ENCODE measurements around the gene PTS. TPM values are rescaled to one million over a fixed set of nuclear protein-coding genes. Genes with fewer than 3 reads are reported as not detected.

The PTS gene
- polyA plus RNA-seq, 3 donors, result 11.8 to 25.0 (median 14.0) TPM

DNA sequence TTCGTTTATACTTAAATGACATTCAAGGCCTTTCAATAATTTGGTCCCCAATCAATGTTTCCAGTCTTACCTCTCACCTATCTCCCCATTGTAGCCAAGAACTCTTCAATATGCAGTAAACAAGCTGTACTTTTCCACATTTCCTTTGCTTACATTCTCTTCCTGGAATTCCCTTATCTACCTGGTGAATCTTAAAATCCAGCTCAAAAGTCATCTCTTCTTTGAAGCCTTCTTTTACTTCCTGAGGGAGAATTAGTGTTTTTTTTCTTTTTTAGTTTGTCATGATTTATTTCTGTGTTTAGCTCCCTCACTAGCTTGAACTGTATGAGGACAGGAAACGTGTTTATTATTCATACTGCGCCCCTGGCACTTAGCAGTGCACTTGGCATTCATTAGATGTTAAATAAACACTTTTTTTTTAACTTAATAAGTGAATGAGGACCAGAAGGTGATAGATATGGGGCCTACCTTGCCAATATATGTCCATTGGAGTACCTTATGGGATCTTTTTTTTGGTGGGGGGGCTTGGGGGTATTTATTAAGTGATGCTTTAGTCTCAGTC, 4.9 kb upstream of the PTS start:
- Histone ChIP-seq H3K4me1 (ENCODE audit: control insufficient read depth in 1 of 2, insufficient read depth in 2 of 2, low read length in 2 of 2) (peaks cover 5 to 6% of the 10 kb centered on the region in 2 donors), H3K36me3 (replicated peaks in 1 of 2; ENCODE audit: control insufficient read depth in 1 of 2, insufficient read depth in 2 of 2, low read length in 2 of 2) (no peaks in the 10 kb centered on the region), H3K4me3 (replicated peaks in 1 of 3; ENCODE audit: low read depth in 2 of 3, low read length in 3 of 3) (no peak overlapping the region), H3K9ac (ENCODE audit: insufficient read depth, low read length, poor library complexity, severe bottlenecking) (no peak overlapping the region), H3K27ac (ENCODE audit: low read depth in 1 of 2, low read length in 2 of 2) (no peak overlapping the region), H3K79me2 (ENCODE audit: insufficient read depth, low read length) (peaks cover under 1% of the 10 kb centered on the region), H3K4me2 (replicated peaks; ENCODE audit: extremely low read depth, low read length, poor library complexity, severe bottlenecking) (no peak overlapping the region), H4K20me1 (ENCODE audit: insufficient read depth, low read length) (no peaks in the 10 kb centered on the region), H2AFZ (ENCODE audit: insufficient read depth, low read depth, low read length, poor library complexity, severe bottlenecking) (no peak overlapping the region), H3K9me3 (replicated peaks in 1 of 2; ENCODE audit: control insufficient read depth in 1 of 2, insufficient read depth in 1 of 2, low read length in 2 of 2) (no peaks in the 10 kb centered on the region), H3K27me3 (ENCODE audit: control insufficient read depth in 2 of 2, insufficient read depth in 2 of 2, low read length in 2 of 2) (no peaks in the 10 kb centered on the region)
- intact Hi-C loops (cut with micrococcal nuclease), result loop anchor here in 1 of 2 donors (5.0 to 10.0 kb wide), 2 partner anchors 47 to 336 kb away; partner anchors contain the start of gene BCO2
- Mint-ChIP-seq H3K9me3 (no peaks in the 10 kb centered on the region), H3K4me1 (peaks cover 15% of the 10 kb centered on the region), H3K36me3 (peaks cover 0 to 1% of the 10 kb centered on the region in 2 donors), H3K27ac (no peak overlapping the region), H3K27me3 (ENCODE audit: low read depth in 3 of 3) (peaks cover 0 to 2% (median 0%) of the 10 kb centered on the region in 3 donors), H3K4me3 (no peak overlapping the region)
- TF ChIP-seq, protein P1, sequence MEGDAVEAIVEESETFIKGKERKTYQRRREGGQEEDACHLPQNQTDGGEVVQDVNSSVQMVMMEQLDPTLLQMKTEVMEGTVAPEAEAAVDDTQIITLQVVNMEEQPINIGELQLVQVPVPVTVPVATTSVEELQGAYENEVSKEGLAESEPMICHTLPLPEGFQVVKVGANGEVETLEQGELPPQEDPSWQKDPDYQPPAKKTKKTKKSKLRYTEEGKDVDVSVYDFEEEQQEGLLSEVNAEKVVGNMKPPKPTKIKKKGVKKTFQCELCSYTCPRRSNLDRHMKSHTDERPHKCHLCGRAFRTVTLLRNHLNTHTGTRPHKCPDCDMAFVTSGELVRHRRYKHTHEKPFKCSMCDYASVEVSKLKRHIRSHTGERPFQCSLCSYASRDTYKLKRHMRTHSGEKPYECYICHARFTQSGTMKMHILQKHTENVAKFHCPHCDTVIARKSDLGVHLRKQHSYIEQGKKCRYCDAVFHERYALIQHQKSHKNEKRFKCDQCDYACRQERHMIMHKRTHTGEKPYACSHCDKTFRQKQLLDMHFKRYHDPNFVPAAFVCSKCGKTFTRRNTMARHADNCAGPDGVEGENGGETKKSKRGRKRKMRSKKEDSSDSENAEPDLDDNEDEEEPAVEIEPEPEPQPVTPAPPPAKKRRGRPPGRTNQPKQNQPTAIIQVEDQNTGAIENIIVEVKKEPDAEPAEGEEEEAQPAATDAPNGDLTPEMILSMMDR (IDR thresholded peaks at IDR 0.05), result no peak
- no peak for DNase-seq
- WGBS (ENCODE audit: insufficient coverage), result no CpG with 5 or more reads among the region's 3 CpGs

DNA sequence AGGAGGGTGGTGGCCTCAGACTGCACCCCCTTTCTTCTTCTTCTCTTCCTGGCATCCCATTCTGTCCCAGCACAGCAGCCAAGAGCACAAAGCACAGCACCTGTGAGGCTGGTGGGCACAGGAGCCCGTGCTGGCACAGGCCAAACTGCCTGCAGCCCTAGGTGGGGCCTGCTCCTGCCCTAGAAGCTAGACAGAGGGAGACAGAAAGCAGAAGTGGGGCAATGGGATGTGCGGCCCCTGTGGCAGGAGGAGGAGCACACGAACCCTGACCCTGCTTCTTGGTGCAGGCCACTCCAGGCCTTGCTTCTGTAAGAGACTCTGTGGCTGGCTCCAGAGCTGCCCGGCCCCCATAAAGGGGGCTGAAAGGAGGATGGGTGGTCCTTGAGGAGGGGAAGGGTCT, 3.9 kb upstream of the PTS start:
- H3K79me2 ChIP-seq (ENCODE audit: insufficient read depth, low read length), result peaks cover 10% of the 10 kb centered on the region
- Mint-ChIP-seq H3K27me3 (ENCODE audit: low read depth in 3 of 3) (peaks cover 0 to 2% (median 0%) of the 10 kb centered on the region in 3 donors), H3K36me3 (peaks cover 0 to 1% of the 10 kb centered on the region in 2 donors), H3K9me3 (peaks cover 0 to 2% (median 0%) of the 10 kb centered on the region in 7 donors), H3K4me1 (peaks cover 19% of the 10 kb centered on the region), H3K4me3 (no peak overlapping the region), H3K27ac (peak overlapping the region in 2 of 7 donors; percentile 47 to 61)
- H3K9ac ChIP-seq (ENCODE audit: insufficient read depth, low read length, poor library complexity, severe bottlenecking), result no peak overlapping the region
- no peak overlapping the region for H3K4me3 ChIP-seq (replicated peaks in 1 of 3; ENCODE audit: low read depth in 2 of 3, low read length in 3 of 3)
- peaks cover 11 to 13% of the 10 kb centered on the region in 2 donors for H3K4me1 ChIP-seq (ENCODE audit: control insufficient read depth in 1 of 2, insufficient read depth in 2 of 2, low read length in 2 of 2)
- no peak overlapping the region for H3K27ac ChIP-seq (ENCODE audit: low read depth in 1 of 2, low read length in 2 of 2)
- H3K4me2 ChIP-seq (replicated peaks; ENCODE audit: extremely low read depth, low read length, poor library complexity, severe bottlenecking), result no peak overlapping the region
- H4K20me1 ChIP-seq (ENCODE audit: insufficient read depth, low read length), result no peaks in the 10 kb centered on the region
- no peak for DNase-seq
- intact Hi-C loops (cut with micrococcal nuclease), result loop anchor here in 1 of 2 donors (5.0 to 10.0 kb wide), 2 partner anchors 48 to 335 kb away; partner anchors contain the start of gene BCO2
- peak overlapping the region; percentile 48 for H2AFZ ChIP-seq (ENCODE audit: insufficient read depth, low read depth, low read length, poor library complexity, severe bottlenecking)
- TF ChIP-seq, protein P1 (IDR thresholded peaks at IDR 0.05), result no peak
- no peaks in the 10 kb centered on the region for H3K27me3 ChIP-seq (ENCODE audit: control insufficient read depth in 2 of 2, insufficient read depth in 2 of 2, low read length in 2 of 2)
- H3K36me3 ChIP-seq (replicated peaks in 1 of 2; ENCODE audit: control insufficient read depth in 1 of 2, insufficient read depth in 2 of 2, low read length in 2 of 2), result no peaks in the 10 kb centered on the region
- 16% methylated on average over 4 of the region's 4 CpGs for WGBS (ENCODE audit: insufficient coverage)
- H3K9me3 ChIP-seq (replicated peaks in 1 of 2; ENCODE audit: control insufficient read depth in 1 of 2, insufficient read depth in 1 of 2, low read length in 2 of 2), result no peaks in the 10 kb centered on the region

Measured in CD14-positive monocyte (primary cell).